Activated naive CD8-positive, alpha-beta T cell treated with anti-CD3 and anti-CD28 coated beads, Interleukin-2, amount 50 U/mL, for 16 hours (primary cell): ENCODE results near the gene SECTM1.

ENCODE experiments used
- DNase-seq: peaks from one replicate; pipeline ENCODE4 v3.0.0-alpha.2; 2020; ENCODE audit warnings: low read depth, low spot score

Gene SECTM1

GRCh38 chr17:82328141-82328993 lies 5.2 kb downstream of the SECTM1 start:
- no peak for DNase-seq

GRCh38 chr17:82327757-82328140 lies 5.8 kb downstream of the SECTM1 start:
- no peak for DNase-seq

- no peak for DNase-seq
Measured at GRCh38 chr17:82327289-82327688, 6.3 kb downstream of the SECTM1 start.

- DNase-seq, result no peak
Measured at GRCh38 chr17:82325286-82326180, 8.0 kb downstream of the SECTM1 start.

GRCh38 chr17:82324566-82325285 lies 8.8 kb downstream of the SECTM1 start:
- DNase-seq, result no peak

GRCh38 chr17:82323514-82324234 lies 9.9 kb downstream of the SECTM1 start:
- no peak for DNase-seq

- DNase-seq, result no peak
Measured at GRCh38 chr17:82322526-82323453, 10.8 kb downstream of the SECTM1 start.

GRCh38 chr17:82321947-82322466 lies 11.6 kb downstream of the SECTM1 start:
- DNase-seq, result no peak

- DNase-seq, result peak; percentile 72
Measured at GRCh38 chr17:82320956-82321927, 12.3 kb downstream of the SECTM1 start.

GRCh38 chr17:82320140-82320840 lies 13.3 kb downstream of the SECTM1 start:
- no peak for DNase-seq

- no peak for DNase-seq
Measured at GRCh38 chr17:82319619-82320062, 13.9 kb downstream of the SECTM1 start.

GRCh38 chr17:82318772-82319606 lies 14.6 kb downstream of the SECTM1 start:
- DNase-seq, result no peak

GRCh38 chr17:82318169-82318498 lies 15.4 kb downstream of the SECTM1 start:
- DNase-seq, result no peak

GRCh38 chr17:82317394-82318168 lies 16.0 kb downstream of the SECTM1 start, which contains the start of gene CD7:
Gene CD7, minus strand, starts transcription at chr17:82317608. Its CDS starts 113 bp downstream, at chr17:82317495.
- DNase-seq, result peak; percentile 55

GRCh38 chr17:82316651-82317393 lies 16.7 kb downstream of the SECTM1 start:
- no peak for DNase-seq
